NCI-H1694 treated with DMSO at 0.1 percent for 48 hours (cell line): ENCODE data around the gene PCDHGA6.
"Not testable (repeated sequence)": the region's sequence is repeated elsewhere in the genome, so short reads cannot be mapped to it uniquely, and the experiment has no call there.

Experiments used
- DNase-seq: peaks from one replicate; lab custom pipeline; 2025; lab: John Stamatoyannopoulos, UW

PCDHGA6 gene

GRCh38 chr5:141360685-141361084, 13.0 kb upstream of the PCDHGA6 start:
- no peak for DNase-seq

DNA sequence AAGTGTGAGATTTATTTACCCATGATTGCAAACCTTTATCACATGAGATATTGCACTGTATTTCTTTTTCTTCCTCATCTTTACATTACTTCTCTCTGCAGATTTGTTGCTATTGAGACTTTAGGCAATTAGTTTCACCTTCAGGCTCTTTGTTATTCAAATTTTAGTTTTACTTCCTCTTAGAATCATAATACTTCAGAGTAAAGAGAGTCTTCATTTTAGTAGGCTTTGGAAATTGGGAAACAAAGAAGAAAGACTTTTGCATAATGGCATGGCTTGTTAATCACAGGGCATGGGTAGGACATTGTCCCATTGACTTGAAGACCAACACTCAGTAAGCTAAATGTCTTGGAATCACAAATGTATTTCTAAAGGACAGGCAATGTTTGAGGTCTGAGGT, 11.0 kb upstream of the PCDHGA6 start:
- DNase-seq: no peak

- no peak for DNase-seq
Observed at GRCh38 chr5:141363952-141364660, 9.6 kb upstream of the PCDHGA6 start, which contains the start of gene PCDHGA5. Gene PCDHGA5, plus strand, starts transcription at chr5:141364162. Its CDS starts 169 bp downstream, at chr5:141364331.

DNA sequence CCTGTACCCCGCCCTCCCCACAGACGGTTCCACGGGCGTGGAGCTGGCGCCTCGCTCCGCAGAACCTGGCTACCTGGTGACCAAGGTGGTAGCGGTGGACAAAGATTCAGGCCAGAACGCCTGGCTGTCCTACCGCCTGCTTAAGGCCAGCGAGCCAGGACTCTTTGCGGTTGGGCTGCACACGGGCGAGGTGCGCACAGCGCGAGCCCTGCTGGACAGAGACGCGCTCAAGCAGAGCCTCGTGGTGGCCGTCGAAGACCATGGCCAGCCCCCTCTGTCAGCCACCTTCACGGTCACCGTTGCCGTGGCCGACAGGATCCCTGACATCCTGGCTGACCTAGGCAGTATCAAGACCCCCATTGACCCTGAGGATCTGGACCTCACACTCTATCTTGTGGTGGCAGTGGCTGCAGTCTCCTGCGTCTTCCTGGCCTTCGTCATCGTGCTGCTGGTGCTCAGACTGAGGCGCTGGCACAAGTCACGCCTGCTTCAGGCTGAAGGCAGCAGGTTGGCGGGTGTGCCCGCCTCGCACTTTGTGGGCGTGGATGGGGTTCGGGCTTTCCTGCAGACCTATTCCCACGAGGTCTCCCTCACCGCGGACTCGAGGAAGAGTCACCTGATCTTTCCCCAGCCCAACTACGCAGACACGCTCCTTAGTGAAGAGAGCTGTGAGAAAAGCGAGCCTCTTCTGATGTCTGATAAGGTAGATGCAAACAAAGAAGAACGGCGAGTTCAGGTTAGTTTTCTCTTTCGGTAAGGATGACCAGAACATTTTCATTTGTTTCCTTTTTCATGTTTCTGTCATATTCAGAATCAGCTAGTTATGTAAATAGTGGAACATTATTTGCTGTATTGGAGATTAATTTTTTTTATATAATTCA, 7.4 kb upstream of the PCDHGA6 start:
- no peak for DNase-seq

DNA sequence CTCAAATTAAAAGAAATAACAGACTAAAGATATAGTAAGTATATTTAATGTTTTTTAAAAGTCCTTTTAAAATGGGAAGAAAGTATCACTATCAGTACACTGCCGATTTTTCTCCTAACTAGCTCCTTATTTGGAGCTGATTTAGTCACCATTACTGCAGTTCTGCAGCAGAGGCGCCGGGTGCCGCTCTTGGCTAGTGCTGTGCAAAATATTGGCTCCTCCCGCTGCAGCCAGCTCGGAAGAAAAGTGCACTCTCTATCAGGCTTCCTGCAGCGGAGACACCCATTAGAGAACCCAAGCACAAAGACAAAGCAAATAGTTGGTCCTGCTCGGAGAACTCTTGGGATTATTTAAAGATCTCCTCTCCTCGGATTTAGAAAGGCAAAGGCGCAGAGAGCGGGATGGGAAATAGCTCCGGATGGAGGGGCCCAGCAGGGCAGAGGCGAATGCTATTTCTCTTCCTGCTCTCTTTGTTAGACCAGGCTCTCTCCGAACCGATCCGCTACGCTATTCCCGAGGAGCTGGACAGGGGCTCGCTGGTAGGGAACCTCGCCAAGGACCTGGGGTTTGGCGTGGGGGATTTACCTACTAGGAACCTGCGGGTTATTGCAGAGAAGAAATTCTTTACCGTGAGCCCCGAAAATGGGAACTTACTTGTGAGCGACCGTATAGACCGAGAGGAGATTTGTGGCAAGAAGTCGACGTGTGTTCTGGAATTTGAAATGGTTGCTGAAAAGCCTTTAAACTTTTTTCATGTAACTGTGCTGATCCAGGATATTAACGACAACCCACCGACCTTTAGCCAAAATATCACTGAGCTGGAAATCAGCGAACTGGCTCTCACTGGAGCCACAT, 3.5 kb upstream of the PCDHGA6 start, which contains the start of gene PCDHGB3:
Gene PCDHGB3, plus strand, starts transcription at position 249 of the 855 bp plus-strand sequence. Its CDS starts 153 bp downstream, at position 402.
- no peak for DNase-seq

GRCh38 chr5:141371572-141372475, 1.9 kb upstream of the PCDHGA6 start:
- DNase-seq: no peak

- no peak for DNase-seq
Observed at GRCh38 chr5:141374627-141375026, 936 bp downstream of the PCDHGA6 start.

GRCh38 chr5:141375444-141376155, 1.9 kb downstream of the PCDHGA6 start:
- not testable (repeated sequence) for DNase-seq

DNA sequence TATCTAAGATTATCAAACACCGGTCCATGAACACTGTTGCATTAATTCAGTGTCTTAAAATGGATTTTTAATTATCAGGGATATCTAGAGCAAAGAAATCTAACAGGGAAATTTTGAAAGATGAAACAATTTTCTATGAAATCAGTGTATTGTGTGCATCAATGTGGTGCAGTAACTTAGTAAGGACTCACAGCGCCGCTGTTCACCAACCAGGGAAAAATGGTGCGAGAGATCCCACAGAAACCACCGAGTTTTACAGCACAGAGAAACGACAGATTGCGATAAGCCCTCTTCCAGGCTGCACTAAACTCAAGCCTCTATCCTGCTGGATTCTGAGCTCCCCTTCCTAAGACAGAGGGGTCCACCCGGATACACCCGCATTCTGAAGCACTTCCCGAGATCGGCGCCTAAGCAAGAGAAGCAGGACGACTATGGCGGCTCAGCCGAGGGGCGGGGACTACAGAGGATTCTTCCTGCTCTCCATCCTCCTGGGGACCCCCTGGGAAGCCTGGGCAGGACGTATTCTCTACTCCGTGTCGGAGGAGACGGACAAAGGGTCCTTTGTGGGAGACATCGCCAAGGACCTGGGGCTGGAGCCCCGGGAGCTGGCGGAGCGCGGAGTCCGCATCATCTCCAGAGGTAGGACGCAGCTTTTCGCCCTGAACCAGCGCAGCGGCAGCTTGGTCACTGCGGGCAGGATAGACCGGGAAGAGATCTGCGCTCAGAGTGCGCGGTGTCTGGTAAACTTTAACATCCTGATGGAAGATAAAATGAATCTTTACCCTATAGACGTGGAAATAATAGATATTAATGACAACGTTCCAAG, 9.0 kb downstream of the PCDHGA6 start, which contains the start of gene PCDHGA7:
Gene PCDHGA7, plus strand, starts transcription at position 274 of the 826 bp plus-strand sequence. Its CDS starts 158 bp downstream, at position 432.
- no peak for DNase-seq

- no peak for DNase-seq
Observed at GRCh38 chr5:141383345-141383744, 9.7 kb downstream of the PCDHGA6 start.

GRCh38 chr5:141384471-141385267, 11.0 kb downstream of the PCDHGA6 start:
- DNase-seq: no peak

DNA sequence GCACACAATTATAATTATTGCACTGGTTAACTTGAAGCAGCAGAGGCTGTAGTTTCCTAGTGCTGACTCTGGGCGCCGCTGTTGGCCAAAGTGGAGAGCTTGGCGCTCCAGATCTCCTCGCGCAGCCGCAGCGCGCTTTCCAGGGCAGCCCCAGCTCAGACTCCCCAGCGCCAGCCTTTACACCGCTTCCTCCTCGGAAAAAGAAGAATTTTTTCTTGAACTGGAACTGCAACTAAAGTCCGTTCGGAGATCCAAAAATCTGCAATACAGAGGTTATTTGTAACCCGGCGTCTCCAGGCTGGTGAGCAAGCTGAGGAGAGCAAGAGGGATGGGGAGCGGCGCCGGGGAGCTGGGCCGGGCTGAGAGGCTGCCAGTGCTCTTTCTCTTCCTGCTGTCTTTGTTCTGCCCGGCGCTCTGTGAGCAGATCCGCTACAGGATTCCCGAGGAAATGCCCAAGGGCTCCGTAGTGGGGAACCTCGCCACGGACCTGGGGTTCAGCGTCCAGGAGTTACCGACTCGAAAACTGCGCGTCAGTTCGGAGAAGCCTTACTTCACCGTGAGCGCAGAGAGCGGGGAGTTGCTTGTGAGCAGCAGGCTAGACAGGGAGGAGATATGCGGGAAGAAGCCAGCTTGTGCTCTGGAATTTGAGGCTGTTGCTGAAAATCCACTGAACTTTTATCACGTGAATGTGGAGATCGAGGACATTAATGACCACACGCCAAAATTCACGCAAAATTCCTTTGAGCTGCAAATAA, 14.0 kb downstream of the PCDHGA6 start, which contains the start of gene PCDHGB4:
Gene PCDHGB4, plus strand, starts transcription at position 142 of the 755 bp plus-strand sequence. Its CDS starts 187 bp downstream, at position 329.
- DNase-seq: not testable (repeated sequence)

DNA sequence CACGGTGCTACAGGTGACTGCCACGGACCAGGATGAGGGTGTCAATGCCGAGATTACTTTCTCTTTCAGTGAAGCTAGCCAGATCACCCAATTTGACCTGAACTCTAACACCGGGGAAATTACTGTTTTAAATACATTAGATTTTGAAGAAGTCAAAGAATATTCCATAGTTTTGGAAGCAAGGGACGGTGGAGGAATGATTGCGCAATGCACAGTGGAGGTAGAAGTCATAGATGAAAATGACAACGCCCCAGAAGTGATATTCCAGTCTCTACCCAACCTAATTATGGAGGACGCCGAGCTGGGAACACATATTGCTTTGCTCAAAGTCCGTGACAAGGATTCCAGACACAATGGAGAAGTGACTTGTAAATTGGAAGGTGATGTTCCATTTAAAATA, 15.0 kb downstream of the PCDHGA6 start:
- DNase-seq: no peak

DNA sequence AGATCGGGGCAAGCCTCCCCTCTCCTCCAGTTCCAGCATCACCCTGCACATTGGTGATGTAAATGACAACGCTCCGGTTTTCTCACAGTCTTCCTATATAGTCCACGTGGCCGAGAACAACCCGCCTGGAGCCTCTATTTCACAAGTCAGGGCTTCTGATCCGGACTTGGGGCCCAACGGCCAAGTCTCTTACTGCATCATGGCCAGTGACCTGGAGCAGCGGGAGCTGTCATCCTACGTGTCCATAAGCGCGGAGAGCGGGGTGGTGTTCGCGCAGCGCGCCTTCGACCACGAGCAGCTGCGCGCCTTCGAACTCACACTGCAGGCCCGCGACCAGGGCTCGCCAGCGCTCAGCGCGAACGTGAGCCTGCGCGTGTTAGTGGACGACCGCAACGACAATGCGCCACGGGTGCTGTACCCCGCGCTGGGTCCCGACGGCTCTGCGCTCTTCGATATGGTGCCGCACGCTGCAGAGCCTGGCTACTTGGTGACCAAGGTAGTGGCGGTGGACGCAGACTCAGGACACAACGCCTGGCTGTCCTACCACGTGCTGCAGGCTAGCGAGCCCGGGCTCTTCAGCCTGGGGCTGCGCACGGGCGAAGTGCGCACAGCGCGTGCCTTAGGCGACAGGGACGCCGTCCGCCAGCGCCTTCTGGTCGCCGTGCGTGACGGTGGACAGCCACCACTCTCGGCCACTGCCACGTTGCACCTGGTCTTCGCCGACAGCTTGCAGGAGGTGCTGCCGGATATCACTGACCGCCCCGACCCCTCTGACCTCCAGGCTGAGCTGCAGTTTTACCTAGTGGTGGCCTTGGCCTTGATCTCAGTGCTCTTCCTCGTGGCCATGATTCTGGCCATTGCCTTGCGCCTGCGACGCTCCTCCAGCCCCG, 15.7 kb downstream of the PCDHGA6 start:
- no peak for DNase-seq

GRCh38 chr5:141392429-141393198, 18.9 kb downstream of the PCDHGA6 start, which contains the start of gene PCDHGA8:
Gene PCDHGA8, plus strand, starts transcription at chr5:141392633. Its CDS starts 181 bp downstream, at chr5:141392814.
- no peak for DNase-seq
